PFSK-1 (cell line): Measurements from ENCODE around the gene SPPL2C.

Source experiments
- POLR2AphosphoS5 ChIP-seq: IDR thresholded peaks from 2 replicates; pipeline ENCODE4 v1.6.1; 2012; ENCODE audit warnings: low read depth, mild to moderate bottlenecking, control low read depth, low read length, moderate library complexity
- REST ChIP-seq, 2 experiments: IDR thresholded peaks; 2 replicates each; pipeline versions ENCODE4 v1.6.1 to v1.8.0; 2011 to 2012; ENCODE audit warnings: low read depth in 2 of 2, low read length in 2 of 2, control low read depth in 1 of 2, inconsistent platforms in 1 of 2, mild to moderate bottlenecking in 1 of 2, moderate library complexity in 1 of 2; ENCODE audit not compliant: insufficient read depth in 1 of 2
- TAF1 ChIP-seq: IDR thresholded peaks from 2 replicates; pipeline ENCODE4 v1.6.1; 2012; ENCODE audit warnings: low read length, control low read depth, borderline replicate concordance; ENCODE audit not compliant: insufficient read depth

GRCh38 chr17:45814622-45815606, 29.8 kb upstream of the SPPL2C start:
- no peak for TF ChIP-seq TAF1
- no peak for TF ChIP-seq POLR2AphosphoS5
- no peak for TF ChIP-seq REST (IDR thresholded peaks at IDR 0.05; ENCODE audit: insufficient read depth in 1 of 2, low read depth in 2 of 2, low read length in 2 of 2)
